PFSK-1 (cell line): ENCODE data around the gene ZDHHC14.

Source experiments
- FOXP2 ChIP-seq: optimal IDR thresholded peaks from 2 replicates; pipeline ENCODE3; 2011; ENCODE audit warnings: borderline replicate concordance, control low read depth, inconsistent platforms; ENCODE audit not compliant: insufficient read depth; ENCODE audit errors: extremely low read length, extremely low read depth
- POLR2AphosphoS5 ChIP-seq: IDR thresholded peaks from 2 replicates; pipeline ENCODE4 v1.6.1; 2012; ENCODE audit warnings: low read depth, mild to moderate bottlenecking, control low read depth, low read length, moderate library complexity
- REST ChIP-seq, 2 experiments: IDR thresholded peaks; 2 replicates each; pipeline versions ENCODE4 v1.6.1 to v1.8.0; 2011 to 2012; ENCODE audit warnings: low read depth in 2 of 2, low read length in 2 of 2, control low read depth in 1 of 2, inconsistent platforms in 1 of 2, mild to moderate bottlenecking in 1 of 2, moderate library complexity in 1 of 2; ENCODE audit not compliant: insufficient read depth in 1 of 2
- SIN3A ChIP-seq: IDR thresholded peaks from 2 replicates; pipeline ENCODE4 v1.6.1; 2012; ENCODE audit warnings: mild to moderate bottlenecking, low read length, moderate library complexity, borderline replicate concordance; ENCODE audit not compliant: insufficient read depth
- TAF1 ChIP-seq: IDR thresholded peaks from 2 replicates; pipeline ENCODE4 v1.6.1; 2012; ENCODE audit warnings: low read length, control low read depth, borderline replicate concordance; ENCODE audit not compliant: insufficient read depth

- TF ChIP-seq POLR2AphosphoS5 (no peak), TAF1 (no peak), REST (IDR thresholded peaks at IDR 0.05; ENCODE audit: insufficient read depth in 1 of 2, low read depth in 2 of 2, low read length in 2 of 2) (no peak), SIN3A (no peak), FOXP2 (no peak)
Measured at GRCh38 chr6:157390273-157391060, 9.5 kb downstream of the ZDHHC14 start.
